OCI-LY3 (cell line): ENCODE data around the gene LILRB3.
"Not testable (repeated sequence)": the region's sequence is repeated elsewhere in the genome, so short reads cannot be mapped to it uniquely, and the experiment has no call there.

Experiments
- EZH2phosphoT487 ChIP-seq: fragments of 200-600 bp; shearing (Covaris generic); IDR thresholded peaks from 2 replicates; pipeline ENCODE4 v1.6.1; 2018; ENCODE audit warnings: antibody characterized with exemption, mixed run types, low read depth
- TF ChIP-seq, protein P1 (sequence below): fragments of 200-600, 300-600 bp; sonication (generic); IDR thresholded peaks from 2 replicates; pipeline ENCODE4 v1.5.1; 2014; ENCODE audit warnings: antibody characterized with exemption, low read length, low read depth

DNA sequence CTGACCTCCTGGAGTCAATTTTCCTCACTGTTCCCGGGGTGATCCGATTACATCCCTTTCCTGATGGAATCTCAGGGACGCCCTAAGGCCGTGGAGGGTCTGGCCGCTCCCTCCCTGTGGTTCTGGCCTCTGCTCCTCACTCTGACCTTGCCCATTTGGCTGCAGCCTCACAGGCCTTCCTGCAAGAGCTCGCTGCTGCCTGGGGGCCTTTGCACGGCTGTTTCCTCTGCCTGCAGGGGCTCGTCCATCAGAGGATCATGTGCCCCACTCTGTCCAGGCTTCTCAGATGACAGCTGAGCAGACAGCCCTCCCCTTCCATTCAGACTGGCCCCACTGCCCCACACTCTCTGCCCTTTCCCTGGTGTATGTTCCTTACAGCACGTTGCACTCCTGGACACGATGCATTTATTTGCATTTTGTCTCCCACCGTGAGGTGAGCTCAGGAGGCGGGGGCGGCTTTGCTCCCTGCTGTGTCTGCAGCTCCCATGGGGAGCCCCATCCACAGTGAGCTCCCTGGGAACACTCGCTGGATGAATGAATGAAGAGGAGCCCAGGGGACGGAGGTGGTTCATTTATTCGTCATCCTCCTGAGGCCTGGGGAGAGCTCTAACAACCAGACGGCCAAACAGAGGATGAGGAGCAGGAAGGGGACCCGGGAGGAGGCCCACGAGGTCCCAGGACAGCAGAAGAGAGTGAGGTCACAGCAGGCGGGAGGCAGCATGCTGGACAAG lies 5.1 kb downstream of the LILRB3 start:
- TF ChIP-seq EZH2phosphoT487, result not testable (repeated sequence)
- TF ChIP-seq, protein P1, sequence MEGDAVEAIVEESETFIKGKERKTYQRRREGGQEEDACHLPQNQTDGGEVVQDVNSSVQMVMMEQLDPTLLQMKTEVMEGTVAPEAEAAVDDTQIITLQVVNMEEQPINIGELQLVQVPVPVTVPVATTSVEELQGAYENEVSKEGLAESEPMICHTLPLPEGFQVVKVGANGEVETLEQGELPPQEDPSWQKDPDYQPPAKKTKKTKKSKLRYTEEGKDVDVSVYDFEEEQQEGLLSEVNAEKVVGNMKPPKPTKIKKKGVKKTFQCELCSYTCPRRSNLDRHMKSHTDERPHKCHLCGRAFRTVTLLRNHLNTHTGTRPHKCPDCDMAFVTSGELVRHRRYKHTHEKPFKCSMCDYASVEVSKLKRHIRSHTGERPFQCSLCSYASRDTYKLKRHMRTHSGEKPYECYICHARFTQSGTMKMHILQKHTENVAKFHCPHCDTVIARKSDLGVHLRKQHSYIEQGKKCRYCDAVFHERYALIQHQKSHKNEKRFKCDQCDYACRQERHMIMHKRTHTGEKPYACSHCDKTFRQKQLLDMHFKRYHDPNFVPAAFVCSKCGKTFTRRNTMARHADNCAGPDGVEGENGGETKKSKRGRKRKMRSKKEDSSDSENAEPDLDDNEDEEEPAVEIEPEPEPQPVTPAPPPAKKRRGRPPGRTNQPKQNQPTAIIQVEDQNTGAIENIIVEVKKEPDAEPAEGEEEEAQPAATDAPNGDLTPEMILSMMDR, result not testable (repeated sequence)
